Measurements from ENCODE around the gene GAN. TPM values are rescaled to one million over a fixed set of nuclear protein-coding genes. Genes with fewer than 3 reads are reported as not detected.

Gene GAN
- total RNA-seq, 4 donors from 2014 or later = 12.9 to 15.7 (median 14.0) TPM

- Histone ChIP-seq H3K9me3 (peaks cover 0 to 7% (median 2%) of the 10 kb centered on the region in 3 donors), H3K4me1 (no peaks in the 10 kb centered on the region), H3K4me3 (no peak overlapping the region), H3K27ac (peak overlapping the region in 2 of 4 donors; percentile 8 to 20), H3K27me3 (no peaks in the 10 kb centered on the region), H3K36me3 (peaks cover 0 to 24% of the 10 kb centered on the region in 2 donors)
- 39 to 47% methylated on average over 2 to 5 of the region's 13 CpGs for WGBS, 2 donors (ENCODE audit: low coverage in 1 of 2)
- no peak for ATAC-seq
- TF ChIP-seq CTCF (IDR thresholded peaks at IDR 0.05) = no peak
- no peak for TF ChIP-seq POLR2AphosphoS5 (IDR thresholded peaks at IDR 0.05)
- no peak for TF ChIP-seq EP300 (IDR thresholded peaks at IDR 0.05)
- no peak for TF ChIP-seq POLR2A (IDR thresholded peaks at IDR 0.05)
These were observed 80.3 kb downstream of the GAN start for GRCh38 chr16:81394966-81395655.

GRCh38 chr16:81397058-81397878 lies 82.5 kb downstream of the GAN start:
- 73 to 80% methylated on average over 9 to 10 of the region's 21 CpGs for WGBS, 2 donors (ENCODE audit: low coverage in 1 of 2)
- no peak for ATAC-seq
- H3K27ac ChIP-seq = no peak overlapping the region
- peaks cover 0 to 8% (median 0%) of the 10 kb centered on the region in 3 donors for H3K4me1 ChIP-seq
- peaks cover 0 to 11% (median 2%) of the 10 kb centered on the region in 3 donors for H3K9me3 ChIP-seq
- no peaks in the 10 kb centered on the region for H3K27me3 ChIP-seq
- H3K4me3 ChIP-seq = no peak overlapping the region
- H3K36me3 ChIP-seq = peaks cover 0 to 2% of the 10 kb centered on the region in 2 donors
- TF ChIP-seq POLR2AphosphoS5 (IDR thresholded peaks at IDR 0.05) (no peak), CTCF (IDR thresholded peaks at IDR 0.05) (no peak), EP300 (IDR thresholded peaks at IDR 0.05) (no peak), POLR2A (IDR thresholded peaks at IDR 0.05) (no peak)

GRCh38 chr16:81397879-81398520 lies 83.2 kb downstream of the GAN start:
- H3K27ac ChIP-seq = no peak overlapping the region
- no peaks in the 10 kb centered on the region for H3K27me3 ChIP-seq
- peaks cover 0 to 8% (median 0%) of the 10 kb centered on the region in 3 donors for H3K4me1 ChIP-seq
- peaks cover 0 to 11% (median 2%) of the 10 kb centered on the region in 3 donors for H3K9me3 ChIP-seq
- no peak for ATAC-seq
- TF ChIP-seq POLR2AphosphoS5 (IDR thresholded peaks at IDR 0.05) = no peak
- TF ChIP-seq CTCF (IDR thresholded peaks at IDR 0.05) = no peak
- no peak for TF ChIP-seq POLR2A (IDR thresholded peaks at IDR 0.05)
- TF ChIP-seq EP300 (IDR thresholded peaks at IDR 0.05) = no peak
- no peaks in the 10 kb centered on the region for H3K36me3 ChIP-seq
- no peak overlapping the region for H3K4me3 ChIP-seq
- WGBS, 2 donors (ENCODE audit: low coverage in 1 of 2) = 97% methylated on average over 3 of the region's 14 CpGs; no CpG with 5 or more reads in 1 of the 2 donors

- no peaks in the 10 kb centered on the region for H3K36me3 ChIP-seq
- peaks cover 0 to 20% (median 0%) of the 10 kb centered on the region in 3 donors for H3K4me1 ChIP-seq
- H3K9me3 ChIP-seq = peaks cover 0 to 11% (median 2%) of the 10 kb centered on the region in 3 donors
- 80 to 100% methylated on average over 1 of the region's 1 CpG for WGBS, 2 donors (ENCODE audit: low coverage in 1 of 2)
- H3K27ac ChIP-seq = no peak overlapping the region
- ATAC-seq = no peak
- H3K27me3 ChIP-seq = no peaks in the 10 kb centered on the region
- no peak overlapping the region for H3K4me3 ChIP-seq
- TF ChIP-seq POLR2AphosphoS5 (IDR thresholded peaks at IDR 0.05) = no peak
- TF ChIP-seq POLR2A (IDR thresholded peaks at IDR 0.05) = no peak
- TF ChIP-seq EP300 (IDR thresholded peaks at IDR 0.05) = no peak
- TF ChIP-seq CTCF (IDR thresholded peaks at IDR 0.05) = no peak
These were observed 85.1 kb downstream of the GAN start for GRCh38 chr16:81399909-81400308.

Measured in gastroesophageal sphincter (tissue), 4 donors.